ENCODE results near the gene ADGRE1.

The ADGRE1 gene

GRCh38 chr19:6970021-6970420 is 82.6 kb downstream of the ADGRE1 start:
- no peaks in the 10 kb centered on the region for H3K9me3 ChIP-seq (ENCODE audit: low read length)
- H3K4me1 ChIP-seq (ENCODE audit: insufficient read depth, low read length, severe bottlenecking), result no peaks in the 10 kb centered on the region
- no peak overlapping the region for H2AFZ ChIP-seq (ENCODE audit: low read length)
- H3K4me2 ChIP-seq (ENCODE audit: low read length), result no peak overlapping the region
- H3K27me3 ChIP-seq (ENCODE audit: insufficient read depth, low read length), result peaks cover 8% of the 10 kb centered on the region; the same call in 1 of the 2 replicates
- H3K27ac ChIP-seq (ENCODE audit: low read depth, low read length, poor library complexity, severe bottlenecking), result no peak overlapping the region
- no peak overlapping the region for H3K9ac ChIP-seq (ENCODE audit: low read length)
- TF ChIP-seq CTCF (IDR thresholded peaks at IDR 0.05; ENCODE audit: low read length), result no peak
- no peak for TF ChIP-seq EZH2 (IDR thresholded peaks at IDR 0.05; ENCODE audit: borderline replicate concordance, low read length)
- H3K4me3 ChIP-seq (ENCODE audit: low read depth, low read length, poor library complexity, severe bottlenecking), result no peak overlapping the region
- H3F3A ChIP-seq (ENCODE audit: insufficient read depth, low read length), result no peaks in the 10 kb centered on the region
- H3K9me2 ChIP-seq (ENCODE audit: low read depth, low read length), result no peaks in the 10 kb centered on the region
- H3K79me2 ChIP-seq (ENCODE audit: insufficient read depth, low read length), result no peaks in the 10 kb centered on the region
- no peaks in the 10 kb centered on the region for H3K36me3 ChIP-seq (ENCODE audit: insufficient read depth, low read length)
- H4K20me1 ChIP-seq (ENCODE audit: insufficient read depth, low read length), result no peaks in the 10 kb centered on the region

GRCh38 chr19:6970443-6970842 is 83.1 kb downstream of the ADGRE1 start:
- no peaks in the 10 kb centered on the region for H3K9me2 ChIP-seq (ENCODE audit: low read depth, low read length)
- H3K9me3 ChIP-seq (ENCODE audit: low read length), result no peaks in the 10 kb centered on the region
- H3K4me3 ChIP-seq (ENCODE audit: low read depth, low read length, poor library complexity, severe bottlenecking), result no peak overlapping the region
- TF ChIP-seq CTCF (IDR thresholded peaks at IDR 0.05; ENCODE audit: low read length) (no peak), EZH2 (IDR thresholded peaks at IDR 0.05; ENCODE audit: borderline replicate concordance, low read length) (no peak)
- H3K9ac ChIP-seq (ENCODE audit: low read length), result no peak overlapping the region
- H4K20me1 ChIP-seq (ENCODE audit: insufficient read depth, low read length), result no peaks in the 10 kb centered on the region
- H3K27ac ChIP-seq (ENCODE audit: low read depth, low read length, poor library complexity, severe bottlenecking), result no peak overlapping the region
- no peaks in the 10 kb centered on the region for H3K79me2 ChIP-seq (ENCODE audit: insufficient read depth, low read length)
- H3K36me3 ChIP-seq (ENCODE audit: insufficient read depth, low read length), result no peaks in the 10 kb centered on the region
- no peak overlapping the region for H3K4me2 ChIP-seq (ENCODE audit: low read length)
- no peaks in the 10 kb centered on the region for H3K4me1 ChIP-seq (ENCODE audit: insufficient read depth, low read length, severe bottlenecking)
- no peak overlapping the region for H2AFZ ChIP-seq (ENCODE audit: low read length)
- no peaks in the 10 kb centered on the region for H3F3A ChIP-seq (ENCODE audit: insufficient read depth, low read length)
- peaks cover 8% of the 10 kb centered on the region; the same call in 1 of the 2 replicates for H3K27me3 ChIP-seq (ENCODE audit: insufficient read depth, low read length)

GRCh38 chr19:6971366-6971765 is 84.0 kb downstream of the ADGRE1 start:
- Histone ChIP-seq H3F3A (ENCODE audit: insufficient read depth, low read length) (no peaks in the 10 kb centered on the region), H3K9me2 (ENCODE audit: low read depth, low read length) (no peaks in the 10 kb centered on the region), H4K20me1 (ENCODE audit: insufficient read depth, low read length) (no peaks in the 10 kb centered on the region), H3K27ac (ENCODE audit: low read depth, low read length, poor library complexity, severe bottlenecking) (no peak overlapping the region), H3K9ac (ENCODE audit: low read length) (no peak overlapping the region), H3K79me2 (ENCODE audit: insufficient read depth, low read length) (no peaks in the 10 kb centered on the region), H3K4me2 (ENCODE audit: low read length) (no peak overlapping the region), H3K4me3 (ENCODE audit: low read depth, low read length, poor library complexity, severe bottlenecking) (no peak overlapping the region), H3K4me1 (ENCODE audit: insufficient read depth, low read length, severe bottlenecking) (no peaks in the 10 kb centered on the region), H3K27me3 (ENCODE audit: insufficient read depth, low read length) (peaks cover 8% of the 10 kb centered on the region; the same call in 1 of the 2 replicates), H3K9me3 (ENCODE audit: low read length) (no peaks in the 10 kb centered on the region), H3K36me3 (ENCODE audit: insufficient read depth, low read length) (no peaks in the 10 kb centered on the region), H2AFZ (ENCODE audit: low read length) (no peak overlapping the region)
- no peak for TF ChIP-seq EZH2 (IDR thresholded peaks at IDR 0.05; ENCODE audit: borderline replicate concordance, low read length)

GRCh38 chr19:6976197-6976596 is 88.8 kb downstream of the ADGRE1 start:
- H3K9ac ChIP-seq (ENCODE audit: low read length), result no peak overlapping the region
- H2AFZ ChIP-seq (ENCODE audit: low read length), result no peak overlapping the region
- no peaks in the 10 kb centered on the region for H3K79me2 ChIP-seq (ENCODE audit: insufficient read depth, low read length)
- H3F3A ChIP-seq (ENCODE audit: insufficient read depth, low read length), result no peaks in the 10 kb centered on the region
- no peak overlapping the region for H3K27ac ChIP-seq (ENCODE audit: low read depth, low read length, poor library complexity, severe bottlenecking)
- H4K20me1 ChIP-seq (ENCODE audit: insufficient read depth, low read length), result no peaks in the 10 kb centered on the region
- no peaks in the 10 kb centered on the region for H3K4me1 ChIP-seq (ENCODE audit: insufficient read depth, low read length, severe bottlenecking)
- H3K4me2 ChIP-seq (ENCODE audit: low read length), result no peak overlapping the region
- H3K27me3 ChIP-seq (ENCODE audit: insufficient read depth, low read length), result peaks cover 8% of the 10 kb centered on the region; the same call in 1 of the 2 replicates
- H3K9me2 ChIP-seq (ENCODE audit: low read depth, low read length), result no peaks in the 10 kb centered on the region
- H3K36me3 ChIP-seq (ENCODE audit: insufficient read depth, low read length), result no peaks in the 10 kb centered on the region
- no peak overlapping the region for H3K4me3 ChIP-seq (ENCODE audit: low read depth, low read length, poor library complexity, severe bottlenecking)
- H3K9me3 ChIP-seq (ENCODE audit: low read length), result peaks cover 10% of the 10 kb centered on the region
- TF ChIP-seq EZH2 (IDR thresholded peaks at IDR 0.05; ENCODE audit: borderline replicate concordance, low read length), result no peak
- TF ChIP-seq CTCF (IDR thresholded peaks at IDR 0.05; ENCODE audit: low read length), result no peak
